Measurements from ENCODE around the gene SORD. TPM values are rescaled to one million over a fixed set of nuclear protein-coding genes. Genes with fewer than 3 reads are reported as not detected.
"Not testable (repeated sequence)": the region's sequence is repeated elsewhere in the genome, so short reads cannot be mapped to it uniquely, and the experiment has no call there.

SORD gene
- total and polyA plus RNA-seq, 10 of the 15 experiments (the other 5 are each of a cell fraction or from before 2014, with no cell fraction given), result 7.5 to 51.6 (median 40.1) TPM

GRCh38 chr15:45048449-45048793 lies 25.4 kb downstream of the SORD start:
- CTCF ChIA-PET, result interaction anchor here (0.9 to 1.8 kb wide), 3 partner anchors 12 to 74 kb away, joined by 3 to 6 read pairs (median 6); no protein-coding TSS in a partner anchor
- ATAC-seq, result peak; percentile 27

More at GRCh38 chr15:45048449-45048793, 25.4 kb downstream of the SORD start:
- H3K4me2 ChIP-seq (ENCODE audit: control insufficient read depth, insufficient read depth), result peak overlapping the region; percentile 60
- H3K27me3 ChIP-seq (replicated peaks in 1 of 2; ENCODE audit: control insufficient read depth in 2 of 2, insufficient read depth in 2 of 2, low read length in 1 of 2); BruUV-seq (replicated peaks); H3K9me3 ChIP-seq (replicated peaks; ENCODE audit: control insufficient read depth, insufficient read depth, low read length); intact Hi-C loops (cut with micrococcal nuclease; ENCODE audit: unreplicated experiment); H3K79me2 ChIP-seq (ENCODE audit: control insufficient read depth, insufficient read depth, low read length); FAIRE-seq; DNase-seq (ENCODE audit: low read depth, low spot score); H3K36me3 ChIP-seq (ENCODE audit: control insufficient read depth in 2 of 2, insufficient read depth in 2 of 2, low read length in 1 of 2); H4K20me1 ChIP-seq (ENCODE audit: control insufficient read depth, insufficient read depth); H3K4me3 ChIP-seq; in situ Hi-C loops (cut with MboI); H3K9ac ChIP-seq (ENCODE audit: control insufficient read depth, insufficient read depth, low read length): not testable (repeated sequence)
- TF ChIP-seq ATF7 (IDR thresholded peaks at IDR 0.05; ENCODE audit: low read depth), result 0 out of 2 replicates have a peak, but pooled peaks have one; percentile 20
- peak; percentile 50; the same call in 1 of the 2 replicates for TF ChIP-seq MLLT1 (IDR thresholded peaks at IDR 0.05)
- TF ChIP-seq PAX5 (IDR thresholded peaks at IDR 0.05; ENCODE audit: borderline replicate concordance, low read depth, low read length), result 0 out of 2 replicates have a peak, but pooled peaks have one; percentile 7
- TF ChIP-seq MTA2 (IDR thresholded peaks at IDR 0.05; ENCODE audit: low read depth), result peak; percentile 44; the same call in 1 of the 2 replicates
- TF ChIP-seq NBN (IDR thresholded peaks at IDR 0.05), result peak; percentile 37; the same call in 1 of the 2 replicates
- TF ChIP-seq, protein P1, sequence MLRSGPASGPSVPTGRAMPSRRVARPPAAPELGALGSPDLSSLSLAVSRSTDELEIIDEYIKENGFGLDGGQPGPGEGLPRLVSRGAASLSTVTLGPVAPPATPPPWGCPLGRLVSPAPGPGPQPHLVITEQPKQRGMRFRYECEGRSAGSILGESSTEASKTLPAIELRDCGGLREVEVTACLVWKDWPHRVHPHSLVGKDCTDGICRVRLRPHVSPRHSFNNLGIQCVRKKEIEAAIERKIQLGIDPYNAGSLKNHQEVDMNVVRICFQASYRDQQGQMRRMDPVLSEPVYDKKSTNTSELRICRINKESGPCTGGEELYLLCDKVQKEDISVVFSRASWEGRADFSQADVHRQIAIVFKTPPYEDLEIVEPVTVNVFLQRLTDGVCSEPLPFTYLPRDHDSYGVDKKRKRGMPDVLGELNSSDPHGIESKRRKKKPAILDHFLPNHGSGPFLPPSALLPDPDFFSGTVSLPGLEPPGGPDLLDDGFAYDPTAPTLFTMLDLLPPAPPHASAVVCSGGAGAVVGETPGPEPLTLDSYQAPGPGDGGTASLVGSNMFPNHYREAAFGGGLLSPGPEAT (IDR thresholded peaks at IDR 0.05; ENCODE audit: low read depth), result peak; percentile 56
- peak; percentile 57 to 62; a peak in 2 of 4 replicates for TF ChIP-seq IKZF2 (IDR thresholded peaks at IDR 0.05)
- 0 out of 2 replicates have a peak, but pooled peaks have one; percentile 21 for TF ChIP-seq IKZF1 (conservative IDR thresholded peaks at IDR 0.05)
- 0 out of 2 replicates have a peak, but pooled peaks have one; percentile 24 for TF ChIP-seq FOXK2 (IDR thresholded peaks at IDR 0.05)
- 0 out of 3 replicates have a peak, but pooled peaks of 1 of the 2 experiments have one; percentile 78 for TF ChIP-seq EGR1 (IDR thresholded peaks at IDR 0.05; ENCODE audit: borderline replicate concordance in 1 of 2, low read depth in 2 of 2, low read length in 2 of 2)
- ChIA-PET SMC1A (ENCODE audit: uncharacterized antibody, unreplicated experiment) (interaction anchor here (0.9 kb wide), 1 partner anchor 80 kb away, joined by 4 read pairs; no protein-coding TSS in a partner anchor), POLR2A (interaction anchor here (0.5 kb wide), 1 partner anchor 168 kb away, joined by 3 read pairs; no protein-coding TSS in a partner anchor), RAD21 (ENCODE audit: unreplicated experiment) (interaction anchor here (0.8 to 1.2 kb wide), 3 partner anchors 10 to 77 kb away, joined by 3 read pairs; no protein-coding TSS in a partner anchor)
- peak overlapping the region; percentile 47 for H2AFZ ChIP-seq (ENCODE audit: control insufficient read depth, low read depth, low read length)
- H3K4me1 ChIP-seq (ENCODE audit: control insufficient read depth, insufficient read depth, low read length), result peaks cover 10% of the 10 kb centered on the region
- H3K27ac ChIP-seq (ENCODE audit: control insufficient read depth, insufficient read depth), result peak overlapping the region; percentile 69
- 48% methylated on average over 4 of the region's 4 CpGs for WGBS (ENCODE audit: insufficient coverage, insufficient replicate concordance, low lambda C conversion rate, missing lambda C conversion rate)

Measured in GM12878 (cell line).